Spinal cord (tissue), 10 donors: ENCODE data around the gene FEM1A. TPM values are rescaled to one million over a fixed set of nuclear protein-coding genes. Genes with fewer than 3 reads are reported as not detected.
"Not testable (repeated sequence)": the region's sequence is repeated elsewhere in the genome, so short reads cannot be mapped to it uniquely, and the experiment has no call there.

ENCODE experiments used
- DNase-seq, 6 donors: peaks; one replicate each; pipeline versions ENCODE4 v3.0.0 to v3.0.0-alpha.2; 2013 to 2015; ENCODE audit warnings: low spot score in 6 of 6, low read depth in 4 of 6
- H3K27ac ChIP-seq: one replicate; pipeline ENCODE4 v1.5.1; 2013; ENCODE audit warnings: low read depth, low read length, control low read depth
- H3K27me3 ChIP-seq: one replicate; pipeline ENCODE4 v1.6.1; 2013; ENCODE audit warnings: low read length; ENCODE audit not compliant: control insufficient read depth, insufficient read depth
- H3K36me3 ChIP-seq: one replicate; pipeline ENCODE4 v1.6.1; 2013; ENCODE audit warnings: low read length; ENCODE audit not compliant: control insufficient read depth, insufficient read depth
- H3K4me1 ChIP-seq: one replicate; pipeline ENCODE4 v1.6.1; 2013; ENCODE audit warnings: low read length; ENCODE audit not compliant: control insufficient read depth, insufficient read depth
- H3K4me3 ChIP-seq: one replicate; pipeline ENCODE4 v1.5.1; 2013; ENCODE audit warnings: low read depth, low read length, control low read depth
- H3K9me3 ChIP-seq: one replicate; pipeline ENCODE4 v1.6.1; 2013; ENCODE audit warnings: low read length; ENCODE audit not compliant: control insufficient read depth, insufficient read depth
- WGBS: methylation state at CpG from one replicate; pipeline ENCODE4 v1.1.5; 2013; ENCODE audit warnings: missing lambda C conversion rate; ENCODE audit not compliant: insufficient coverage; 5-methylcytosine and 5-hydroxymethylcytosine counted together
- polyA plus RNA-seq, 2 donors: library from polyadenylated mRNA; unstranded; fragments of 120-200 nt; gene quantifications; one replicate each; pipeline ENCODE4 v1.2.1, GENCODE V29; 2013; ENCODE audit not compliant: insufficient read length in 2 of 2
- small RNA-seq: library from RNA; depleted of rRNA; stranded (forward); fragments of <200 nt; gene quantifications from one replicate; pipeline ENCODE3, GENCODE V24; 2014; ENCODE audit warnings: low replicate concordance
- total RNA-seq, 2 donors: library from RNA; depleted of rRNA in 1 of 2; stranded (reverse); fragments of 120-200 nt in 1 of 2; fragments of >200 nt in 1 of 2; gene quantifications; one replicate each; pipeline versions ENCODE4 v1.2.3 to v1.2.4, GENCODE V29; 2013 to 2014
- donor health status: healthy.

Gene FEM1A
- total and polyA plus RNA-seq, 4 donors: 4.7 to 11.7 (median 8.1) TPM

GRCh38 chr19:4832776-4833175 is 41.2 kb downstream of the FEM1A start:
- peaks cover 20% of the 10 kb centered on the region for H3K4me1 ChIP-seq
- H3K9me3 ChIP-seq: no peaks in the 10 kb centered on the region
- H3K27me3 ChIP-seq: peaks cover 2% of the 10 kb centered on the region
- H3K4me3 ChIP-seq: no peak overlapping the region
- no peak overlapping the region for H3K27ac ChIP-seq
- DNase-seq: no peak
- H3K36me3 ChIP-seq: peaks cover 6% of the 10 kb centered on the region
- no CpG with 5 or more reads among the region's 5 CpGs for WGBS

- Histone ChIP-seq H3K4me3 (no peak overlapping the region), H3K36me3 (peaks cover 33% of the 10 kb centered on the region), H3K9me3 (no peaks in the 10 kb centered on the region), H3K27ac (no peak overlapping the region), H3K4me1 (no peaks in the 10 kb centered on the region), H3K27me3 (no peaks in the 10 kb centered on the region)
- DNase-seq: no peak
- 96% methylated on average over 17 of the region's 17 CpGs for WGBS
Observed at GRCh38 chr19:4839192-4839591, 47.7 kb downstream of the FEM1A start.

- no peak overlapping the region for H3K27ac ChIP-seq
- WGBS: 92% methylated on average over 2 of the region's 6 CpGs
- H3K4me1 ChIP-seq: no peaks in the 10 kb centered on the region
Observed at GRCh38 chr19:4843647-4843965, 52.1 kb downstream of the FEM1A start.

GRCh38 chr19:4844348-4845179 is 53.0 kb downstream of the FEM1A start:
- WGBS: 69% methylated on average over 5 of the region's 10 CpGs
- Histone ChIP-seq H3K36me3 (peaks cover 44% of the 10 kb centered on the region), H3K4me3 (no peak overlapping the region), H3K27me3 (no peaks in the 10 kb centered on the region), H3K27ac (no peak overlapping the region), H3K9me3 (no peaks in the 10 kb centered on the region), H3K4me1 (no peaks in the 10 kb centered on the region)
- no peak for DNase-seq

More at GRCh38 chr19:4843647-4843965, 52.1 kb downstream of the FEM1A start:
- Histone ChIP-seq H3K36me3 (peaks cover 52% of the 10 kb centered on the region), H3K9me3 (no peaks in the 10 kb centered on the region), H3K27me3 (no peaks in the 10 kb centered on the region), H3K4me3 (no peak overlapping the region)
- DNase-seq: no peak

- 100% methylated on average over 3 of the region's 9 CpGs for WGBS
- not testable (repeated sequence) for H3K27ac ChIP-seq, DNase-seq, H3K27me3 ChIP-seq, H3K4me3 ChIP-seq, H3K9me3 ChIP-seq, H3K4me1 ChIP-seq
- H3K36me3 ChIP-seq: peaks cover 46% of the 10 kb centered on the region
Observed at GRCh38 chr19:4845975-4846374, 54.4 kb downstream of the FEM1A start.

- Histone ChIP-seq H3K27me3 (no peaks in the 10 kb centered on the region), H3K4me3 (no peak overlapping the region), H3K4me1 (no peaks in the 10 kb centered on the region), H3K9me3 (no peaks in the 10 kb centered on the region), H3K27ac (no peak overlapping the region), H3K36me3 (peaks cover 51% of the 10 kb centered on the region)
- no peak for DNase-seq
- WGBS: 92% methylated on average over 14 of the region's 23 CpGs
Observed at GRCh38 chr19:4847190-4847973, 55.8 kb downstream of the FEM1A start.

GRCh38 chr19:4849019-4849418 is 57.5 kb downstream of the FEM1A start:
- 98% methylated on average over 7 of the region's 7 CpGs for WGBS
- H3K27ac ChIP-seq: no peak overlapping the region

More at GRCh38 chr19:4849019-4849418, 57.5 kb downstream of the FEM1A start:
- no peak overlapping the region for H3K4me3 ChIP-seq
- peaks cover 50% of the 10 kb centered on the region for H3K36me3 ChIP-seq
- no peaks in the 10 kb centered on the region for H3K4me1 ChIP-seq
- H3K27me3 ChIP-seq: no peaks in the 10 kb centered on the region
- no peak for DNase-seq
- H3K9me3 ChIP-seq: no peaks in the 10 kb centered on the region

Small RNA genes within 50 kb of the gene (small RNA-seq; reads per million reads assigned to genes)
- gene MIR7-3: 0.12 reads per million

Other genes starting within 250 kb of the FEM1A start
- 10 to 100 TPM in 1 of 2 donors, 1 to 10 TPM in 1; 8.7 to 19.0 TPM for gene SEMA6B, start 232.1 kb upstream of the FEM1A start, total RNA-seq
- gene SEMA6B, start 232.1 kb upstream of the FEM1A start, polyA plus RNA-seq: 10 to 100 TPM; 58.9 to 66.8 TPM
- 1 to 10 TPM; 5.5 to 6.3 TPM for gene TNFAIP8L1, start 152.2 kb upstream of the FEM1A start, total RNA-seq
- 10 to 100 TPM in 1 of 2 donors, 1 to 10 TPM in 1; 8.4 to 11.8 TPM for gene TNFAIP8L1, start 152.2 kb upstream of the FEM1A start, polyA plus RNA-seq
- gene MYDGF, start 121.4 kb upstream of the FEM1A start, total RNA-seq: 10 to 100 TPM; 47.7 to 72.8 TPM
- 10 to 100 TPM; 68.3 to 80.0 TPM for gene MYDGF, start 121.4 kb upstream of the FEM1A start, polyA plus RNA-seq
- gene DPP9, start 67.9 kb upstream of the FEM1A start, total RNA-seq: 10 to 100 TPM in 1 of 2 donors, 1 to 10 TPM in 1; 9.6 to 14.2 TPM
- 10 to 100 TPM; 20.6 to 30.3 TPM for gene DPP9, start 67.9 kb upstream of the FEM1A start, polyA plus RNA-seq
- gene TICAM1, start 40.0 kb downstream of the FEM1A start, total RNA-seq: 1 to 10 TPM; 1.4 TPM
- 1 to 10 TPM; 5.6 to 6.3 TPM for gene TICAM1, start 40.0 kb downstream of the FEM1A start, polyA plus RNA-seq
- 10 to 100 TPM; 26.5 to 31.8 TPM for gene PLIN3, start 75.9 kb downstream of the FEM1A start, total RNA-seq
- 10 to 100 TPM; 39.3 to 44.7 TPM for gene PLIN3, start 75.9 kb downstream of the FEM1A start, polyA plus RNA-seq
- gene ARRDC5, start 111.2 kb downstream of the FEM1A start, total RNA-seq: under 1 TPM; 0.17 to 0.30 TPM
- under 1 TPM in 1 of 2 donors, not detected in 1; 0.26 TPM for gene ARRDC5, start 111.2 kb downstream of the FEM1A start, polyA plus RNA-seq
- 10 to 100 TPM; 10.5 to 10.9 TPM for gene UHRF1, start 117.8 kb downstream of the FEM1A start, total RNA-seq
- gene UHRF1, start 117.8 kb downstream of the FEM1A start, polyA plus RNA-seq: 10 to 100 TPM; 14.0 to 16.8 TPM
- 10 to 100 TPM; 16.6 to 17.1 TPM for gene KDM4B, start 177.4 kb downstream of the FEM1A start, total RNA-seq
- gene KDM4B, start 177.4 kb downstream of the FEM1A start, polyA plus RNA-seq: 10 to 100 TPM; 38.9 to 43.6 TPM